Neural crest cell (in vitro differentiated cells): ENCODE results near the gene CLCN2. TPM values are rescaled to one million over a fixed set of nuclear protein-coding genes. Genes with fewer than 3 reads are reported as not detected.

Source experiments
- DNase-seq: peaks from one replicate; pipeline ENCODE4 v3.0.0; 2021; ENCODE audit warnings: low read depth, mixed read lengths, low spot score
- H3K27ac Mint-ChIP-seq: one replicate; pipeline ENCODE4 v1.8.0; 2021; ENCODE audit warnings: mild to moderate bottlenecking, mixed read lengths; ENCODE audit not compliant: unreplicated experiment
- H3K27me3 Mint-ChIP-seq: 2 replicates; pipeline ENCODE4 v1.8.0; 2021; ENCODE audit warnings: low read depth, mild to moderate bottlenecking, mixed read lengths
- H3K36me3 Mint-ChIP-seq: 2 replicates; pipeline ENCODE4 v1.8.0; 2021; ENCODE audit warnings: low read depth, mild to moderate bottlenecking, mixed read lengths
- H3K4me1 Mint-ChIP-seq: 2 replicates; pipeline ENCODE4 v1.8.0; 2021; ENCODE audit warnings: mixed read lengths
- H3K4me3 Mint-ChIP-seq: one replicate; pipeline ENCODE4 v1.8.0; 2021; ENCODE audit warnings: mild to moderate bottlenecking, mixed read lengths
- H3K9me3 Mint-ChIP-seq: 2 replicates; pipeline ENCODE4 v1.8.0; 2021; ENCODE audit warnings: mixed read lengths
- CTCF ChIP-seq: fragments of 200-600 bp; sonication (generic); conservative IDR thresholded peaks from 2 replicates; pipeline ENCODE4 v1.5.0; 2021; ENCODE audit warnings: antibody characterized with exemption, mild to moderate bottlenecking
- long read RNA-seq: library from polyadenylated mRNA; unstranded; transcript quantifications from one replicate; pipeline ENCODE4 v2.0.0, GENCODE V29; 2020
- total RNA-seq: library from RNA; stranded (reverse); gene quantifications from 2 replicates; pipeline ENCODE4 v1.2.1, GENCODE V29; 2021

The CLCN2 gene
- total RNA-seq, result 23.6 and 27.8 TPM in 2 replicates
- long read RNA-seq, result 0 reads

DNA sequence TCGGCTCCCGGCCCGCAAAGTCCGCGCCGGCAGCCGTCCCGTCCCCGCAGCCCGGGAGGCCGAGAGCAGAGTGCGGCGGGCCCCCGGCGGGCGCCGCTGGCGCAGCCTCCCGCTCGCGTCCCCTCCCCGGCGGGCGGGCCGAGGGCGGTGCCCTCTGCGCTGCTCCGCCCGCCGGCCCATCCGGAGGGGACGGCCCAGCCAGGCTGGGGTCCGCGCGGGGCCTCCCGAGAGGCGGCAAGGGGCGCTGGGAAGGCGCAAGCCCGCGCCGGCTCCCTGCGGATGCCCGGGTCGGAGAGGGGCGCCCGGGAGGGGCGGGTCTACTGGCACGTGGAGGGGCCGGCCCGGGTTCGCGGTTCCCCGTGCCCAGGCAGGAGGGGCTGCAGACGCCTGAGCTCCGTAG lies at the start of gene CLCN2, which contains the start of gene POLR2H:
CLCN2 (minus strand) TSS at position 74 of the 400 bp plus-strand sequence. CDS start 126 bp downstream, outside the sequence.
POLR2H (plus strand) TSS at position 179 of the 400 bp plus-strand sequence. CDS start 1,783 bp downstream, outside the sequence.
- Mint-ChIP-seq H3K27me3 (peaks cover 2% of the 10 kb centered on the region), H3K9me3 (no peaks in the 10 kb centered on the region), H3K4me1 (peaks cover 35% of the 10 kb centered on the region), H3K27ac (peak within 1 kb of the TSS; percentile 97), H3K4me3 (peak within 1 kb of the TSS; percentile 99), H3K36me3 (peaks cover 5% of the 10 kb centered on the region)
- no peak for TF ChIP-seq CTCF
- peak; percentile 69 for DNase-seq

DNA sequence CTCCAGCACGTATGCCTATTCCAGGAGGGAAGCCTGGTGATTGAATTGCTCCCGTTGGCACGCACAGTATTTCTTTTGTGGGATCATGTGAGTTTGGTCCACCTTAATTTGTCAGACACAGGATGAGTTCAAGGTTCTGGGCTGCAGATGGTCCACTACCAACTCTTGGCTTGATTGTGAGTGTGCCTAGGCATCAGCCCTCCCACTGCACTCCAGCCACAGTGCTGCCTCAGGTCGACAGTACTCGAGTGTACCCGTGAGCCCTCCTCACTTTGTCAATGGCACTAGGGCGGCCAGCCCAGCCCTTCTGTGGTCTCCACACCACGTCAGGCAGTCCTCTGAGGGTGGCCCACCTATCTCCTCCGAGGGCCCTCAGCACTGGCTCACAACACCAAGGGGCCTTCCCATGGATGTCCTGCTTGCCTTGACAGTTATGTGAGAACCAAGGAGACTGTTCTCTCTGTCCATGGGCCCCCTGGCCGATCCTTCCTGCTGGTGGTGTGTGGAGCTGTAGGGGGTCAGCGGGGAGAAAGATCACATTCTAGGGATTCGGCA lies 48.6 kb upstream of the CLCN2 start:
- DNase-seq, result no peak
- Mint-ChIP-seq H3K4me1 (no peaks in the 10 kb centered on the region), H3K27me3 (no peaks in the 10 kb centered on the region), H3K4me3 (no peak overlapping the region), H3K36me3 (no peaks in the 10 kb centered on the region), H3K9me3 (no peaks in the 10 kb centered on the region), H3K27ac (no peak overlapping the region)
- no peak for TF ChIP-seq CTCF

GRCh38 chr3:184409331-184409926 lies 48.0 kb upstream of the CLCN2 start:
- no peaks in the 10 kb centered on the region for H3K27me3 Mint-ChIP-seq
- DNase-seq, result no peak
- TF ChIP-seq CTCF, result no peak
- H3K36me3 Mint-ChIP-seq, result no peaks in the 10 kb centered on the region
- H3K4me3 Mint-ChIP-seq, result no peak overlapping the region
- H3K4me1 Mint-ChIP-seq, result no peaks in the 10 kb centered on the region
- peak overlapping the region; percentile 92 for H3K27ac Mint-ChIP-seq
- H3K9me3 Mint-ChIP-seq, result no peaks in the 10 kb centered on the region

DNA sequence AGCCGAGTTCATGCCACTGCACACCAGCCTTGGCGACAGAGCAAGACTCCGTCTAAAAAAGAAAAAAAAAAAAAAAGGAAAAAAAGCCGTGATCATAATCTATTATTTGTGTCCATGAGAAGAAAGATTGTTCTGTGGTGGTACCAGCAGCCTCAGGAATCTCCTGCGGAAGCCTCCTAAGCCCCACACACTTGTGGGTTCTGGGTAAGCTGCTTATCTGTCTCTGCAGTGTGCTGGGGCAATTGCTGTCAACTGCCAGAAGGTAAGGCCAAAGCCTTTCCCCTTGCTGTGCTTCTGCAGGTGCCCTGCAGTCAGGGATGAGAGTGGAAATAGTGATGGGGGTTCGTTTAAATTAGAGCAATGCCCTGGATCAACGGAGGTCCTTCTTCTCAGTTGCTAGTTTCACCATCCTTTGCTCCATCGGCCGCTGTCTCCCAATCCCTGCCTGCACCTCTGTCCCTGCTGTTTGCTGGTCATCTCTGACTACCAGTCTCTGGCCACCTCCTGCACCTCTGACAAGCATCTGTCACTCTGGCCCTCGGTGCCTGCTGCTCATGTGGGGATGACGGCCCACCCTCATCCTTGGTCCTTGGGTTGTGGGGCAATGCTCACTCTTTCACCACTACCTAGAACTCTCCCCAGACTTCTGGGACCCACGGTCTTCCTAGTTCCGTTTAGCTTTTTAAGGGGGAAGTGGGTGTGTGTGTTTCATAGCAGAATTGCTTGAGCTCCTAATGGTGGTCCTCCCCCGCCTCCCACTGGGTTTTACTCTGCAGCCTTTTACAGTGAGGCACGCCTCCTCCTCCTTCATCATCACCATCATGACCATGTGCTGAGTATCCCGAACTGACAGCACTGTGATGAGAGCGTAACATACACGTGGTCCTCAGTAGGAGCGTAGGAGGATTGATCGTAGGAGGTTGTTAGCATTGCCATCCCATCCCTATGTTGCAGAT lies 43.9 kb upstream of the CLCN2 start:
- Mint-ChIP-seq H3K27ac (peak overlapping the region; percentile 87), H3K9me3 (no peaks in the 10 kb centered on the region), H3K27me3 (peaks cover 22% of the 10 kb centered on the region), H3K36me3 (no peaks in the 10 kb centered on the region), H3K4me1 (no peaks in the 10 kb centered on the region), H3K4me3 (no peak overlapping the region)
- DNase-seq, result no peak
- no peak for TF ChIP-seq CTCF

DNA sequence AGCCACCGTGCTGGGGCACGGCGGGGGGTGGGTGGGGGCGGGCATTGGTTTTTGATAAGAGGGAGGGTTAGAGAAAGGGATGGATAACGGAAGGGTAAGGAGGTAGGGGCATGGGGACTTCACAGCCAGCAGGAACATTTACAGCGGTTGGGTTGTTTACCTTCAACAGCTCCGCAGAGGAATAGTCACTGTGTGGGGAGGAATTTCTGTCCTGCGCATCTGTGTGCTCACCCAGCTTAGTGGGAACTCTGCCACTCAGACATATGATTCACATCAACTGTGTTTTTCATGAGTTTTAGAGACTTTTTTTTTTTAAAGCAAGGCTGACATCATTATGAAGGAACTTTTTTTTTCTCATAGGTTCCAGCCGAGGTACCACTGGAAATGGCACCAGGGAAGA lies 38.0 kb upstream of the CLCN2 start:
- Mint-ChIP-seq H3K4me1 (no peaks in the 10 kb centered on the region), H3K9me3 (no peaks in the 10 kb centered on the region), H3K36me3 (no peaks in the 10 kb centered on the region), H3K27ac (no peak overlapping the region), H3K4me3 (no peak overlapping the region), H3K27me3 (peaks cover 45% of the 10 kb centered on the region)
- DNase-seq, result no peak
- TF ChIP-seq CTCF, result no peak
